ENCODE data around the gene EPS15.

DNA sequence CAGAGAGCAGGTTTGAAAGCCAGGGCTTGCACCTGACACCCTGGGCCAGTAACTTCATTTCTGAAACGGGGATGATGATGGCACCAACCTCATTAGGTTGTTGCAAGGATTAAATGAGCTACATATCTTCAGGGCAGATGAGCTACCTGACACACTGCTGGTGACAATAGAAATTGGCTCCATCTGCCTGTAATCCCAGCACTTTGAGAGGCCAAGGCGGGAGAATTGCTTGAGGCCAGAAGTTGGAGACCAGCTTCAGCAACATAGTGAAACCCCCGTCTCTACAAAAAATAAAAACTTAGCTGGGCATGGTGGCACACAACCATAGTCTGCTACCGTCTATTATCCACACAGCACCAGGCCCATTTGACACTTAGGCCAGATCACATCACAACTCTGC lies 182.4 kb downstream of the EPS15 start:
- TF ChIP-seq, protein P1, sequence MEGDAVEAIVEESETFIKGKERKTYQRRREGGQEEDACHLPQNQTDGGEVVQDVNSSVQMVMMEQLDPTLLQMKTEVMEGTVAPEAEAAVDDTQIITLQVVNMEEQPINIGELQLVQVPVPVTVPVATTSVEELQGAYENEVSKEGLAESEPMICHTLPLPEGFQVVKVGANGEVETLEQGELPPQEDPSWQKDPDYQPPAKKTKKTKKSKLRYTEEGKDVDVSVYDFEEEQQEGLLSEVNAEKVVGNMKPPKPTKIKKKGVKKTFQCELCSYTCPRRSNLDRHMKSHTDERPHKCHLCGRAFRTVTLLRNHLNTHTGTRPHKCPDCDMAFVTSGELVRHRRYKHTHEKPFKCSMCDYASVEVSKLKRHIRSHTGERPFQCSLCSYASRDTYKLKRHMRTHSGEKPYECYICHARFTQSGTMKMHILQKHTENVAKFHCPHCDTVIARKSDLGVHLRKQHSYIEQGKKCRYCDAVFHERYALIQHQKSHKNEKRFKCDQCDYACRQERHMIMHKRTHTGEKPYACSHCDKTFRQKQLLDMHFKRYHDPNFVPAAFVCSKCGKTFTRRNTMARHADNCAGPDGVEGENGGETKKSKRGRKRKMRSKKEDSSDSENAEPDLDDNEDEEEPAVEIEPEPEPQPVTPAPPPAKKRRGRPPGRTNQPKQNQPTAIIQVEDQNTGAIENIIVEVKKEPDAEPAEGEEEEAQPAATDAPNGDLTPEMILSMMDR (IDR thresholded peaks at IDR 0.05): no peak
- TF ChIP-seq POLR2A (IDR thresholded peaks at IDR 0.05): no peak
- no peak for TF ChIP-seq EP300 (IDR thresholded peaks at IDR 0.05)

Measured in tibial nerve (tissue), 4 donors.